ENCODE results near the gene F13A1. TPM values are rescaled to one million over a fixed set of nuclear protein-coding genes. Genes with fewer than 3 reads are reported as not detected.

F13A1 gene
- total and polyA plus RNA-seq, 2 donors (not counting 3 experiments of a cell fraction or from before 2014, with no cell fraction given), result not detected

- Histone ChIP-seq H3K79me2 (ENCODE audit: control insufficient read depth, insufficient read depth, low read length) (no peaks in the 10 kb centered on the region), H3K9ac (replicated peaks; ENCODE audit: extremely low read depth, insufficient read depth, low read length) (no peak overlapping the region), H3K4me3 (replicated peaks in 1 of 3; ENCODE audit: insufficient read depth in 1 of 3, low read depth in 1 of 3, low read length in 3 of 3) (no peak overlapping the region), H3K27me3 (ENCODE audit: control insufficient read depth in 2 of 2, insufficient read depth in 2 of 2, low read length in 2 of 2) (no peaks in the 10 kb centered on the region), H4K20me1 (replicated peaks; ENCODE audit: control insufficient read depth, extremely low read depth, insufficient read depth, low read length) (no peaks in the 10 kb centered on the region), H3K9me1 (replicated peaks; ENCODE audit: control insufficient read depth, extremely low read depth, insufficient read depth, low read length) (no peaks in the 10 kb centered on the region), H3K4me1 (ENCODE audit: control insufficient read depth, extremely low read depth, insufficient read depth, low read length) (no peaks in the 10 kb centered on the region), H3K27ac (ENCODE audit: insufficient read depth, low read depth, low read length) (no peak overlapping the region), H2AFZ (ENCODE audit: low read depth, low read length) (no peak overlapping the region), H3K4me2 (ENCODE audit: insufficient read depth, low read length) (no peak overlapping the region), H3K36me3 (ENCODE audit: control insufficient read depth in 2 of 2, extremely low read depth in 1 of 2, insufficient read depth in 2 of 2, low read length in 2 of 2) (no peaks in the 10 kb centered on the region), H3K9me3 (replicated peaks; ENCODE audit: control insufficient read depth, insufficient read depth, low read length) (no peaks in the 10 kb centered on the region)
- TF ChIP-seq, protein P1, sequence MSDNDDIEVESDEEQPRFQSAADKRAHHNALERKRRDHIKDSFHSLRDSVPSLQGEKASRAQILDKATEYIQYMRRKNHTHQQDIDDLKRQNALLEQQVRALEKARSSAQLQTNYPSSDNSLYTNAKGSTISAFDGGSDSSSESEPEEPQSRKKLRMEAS (IDR thresholded peaks at IDR 0.05; ENCODE audit: insufficient read depth, insufficient read length), result no peak
- TF ChIP-seq FOS (IDR thresholded peaks at IDR 0.05; ENCODE audit: borderline replicate concordance, insufficient read depth, low read length) (no peak), POLR2AphosphoS5 (IDR thresholded peaks at IDR 0.05; ENCODE audit: insufficient read depth, low read depth, low read length) (no peak), MYC (IDR thresholded peaks at IDR 0.05; ENCODE audit: low read depth, low read length) (no peak), GATA2 (IDR thresholded peaks at IDR 0.05; ENCODE audit: insufficient read depth, insufficient read length, low read depth, low read length) (no peak), POLR2A (IDR thresholded peaks at IDR 0.05; ENCODE audit: low read depth, low read length) (no peak), JUN (IDR thresholded peaks at IDR 0.05; ENCODE audit: borderline replicate concordance, insufficient read depth, insufficient read length, low read depth) (no peak)
- TF ChIP-seq, protein P2, sequence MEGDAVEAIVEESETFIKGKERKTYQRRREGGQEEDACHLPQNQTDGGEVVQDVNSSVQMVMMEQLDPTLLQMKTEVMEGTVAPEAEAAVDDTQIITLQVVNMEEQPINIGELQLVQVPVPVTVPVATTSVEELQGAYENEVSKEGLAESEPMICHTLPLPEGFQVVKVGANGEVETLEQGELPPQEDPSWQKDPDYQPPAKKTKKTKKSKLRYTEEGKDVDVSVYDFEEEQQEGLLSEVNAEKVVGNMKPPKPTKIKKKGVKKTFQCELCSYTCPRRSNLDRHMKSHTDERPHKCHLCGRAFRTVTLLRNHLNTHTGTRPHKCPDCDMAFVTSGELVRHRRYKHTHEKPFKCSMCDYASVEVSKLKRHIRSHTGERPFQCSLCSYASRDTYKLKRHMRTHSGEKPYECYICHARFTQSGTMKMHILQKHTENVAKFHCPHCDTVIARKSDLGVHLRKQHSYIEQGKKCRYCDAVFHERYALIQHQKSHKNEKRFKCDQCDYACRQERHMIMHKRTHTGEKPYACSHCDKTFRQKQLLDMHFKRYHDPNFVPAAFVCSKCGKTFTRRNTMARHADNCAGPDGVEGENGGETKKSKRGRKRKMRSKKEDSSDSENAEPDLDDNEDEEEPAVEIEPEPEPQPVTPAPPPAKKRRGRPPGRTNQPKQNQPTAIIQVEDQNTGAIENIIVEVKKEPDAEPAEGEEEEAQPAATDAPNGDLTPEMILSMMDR (IDR thresholded peaks at IDR 0.05; ENCODE audit: extremely low read depth in 1 of 2, insufficient read depth in 1 of 2, low read depth in 1 of 2, low read length in 2 of 2), result no peak
- intact Hi-C loops (cut with micrococcal nuclease), result no loop called here
- ChIA-PET CTCF (no interaction called here), POLR2A (no interaction called here)
- dilution Hi-C loops (cut with MboI; ENCODE audit: extremely low pct_ligation_motif_present, low sequenced_read_pairs), result no loop called here
- FAIRE-seq (no peak), DNase-seq (ENCODE audit: low read depth, low spot score) (no peak)
- BruUV-seq (replicated peaks), result no TSS peak
Observed at GRCh38 chr6:6220718-6221117, 99.7 kb downstream of the F13A1 start.
